DMS53 treated with DMSO at 0.1 percent for 48 hours (cell line): Measurements from ENCODE around the gene PARVB.
"Not testable (repeated sequence)": the region's sequence is repeated elsewhere in the genome, so short reads cannot be mapped to it uniquely, and the experiment has no call there.

Experiments used
- DNase-seq: peaks from one replicate; lab custom pipeline; 2025; ENCODE audit not compliant: unreplicated experiment; lab: John Stamatoyannopoulos, UW

The PARVB gene

DNA sequence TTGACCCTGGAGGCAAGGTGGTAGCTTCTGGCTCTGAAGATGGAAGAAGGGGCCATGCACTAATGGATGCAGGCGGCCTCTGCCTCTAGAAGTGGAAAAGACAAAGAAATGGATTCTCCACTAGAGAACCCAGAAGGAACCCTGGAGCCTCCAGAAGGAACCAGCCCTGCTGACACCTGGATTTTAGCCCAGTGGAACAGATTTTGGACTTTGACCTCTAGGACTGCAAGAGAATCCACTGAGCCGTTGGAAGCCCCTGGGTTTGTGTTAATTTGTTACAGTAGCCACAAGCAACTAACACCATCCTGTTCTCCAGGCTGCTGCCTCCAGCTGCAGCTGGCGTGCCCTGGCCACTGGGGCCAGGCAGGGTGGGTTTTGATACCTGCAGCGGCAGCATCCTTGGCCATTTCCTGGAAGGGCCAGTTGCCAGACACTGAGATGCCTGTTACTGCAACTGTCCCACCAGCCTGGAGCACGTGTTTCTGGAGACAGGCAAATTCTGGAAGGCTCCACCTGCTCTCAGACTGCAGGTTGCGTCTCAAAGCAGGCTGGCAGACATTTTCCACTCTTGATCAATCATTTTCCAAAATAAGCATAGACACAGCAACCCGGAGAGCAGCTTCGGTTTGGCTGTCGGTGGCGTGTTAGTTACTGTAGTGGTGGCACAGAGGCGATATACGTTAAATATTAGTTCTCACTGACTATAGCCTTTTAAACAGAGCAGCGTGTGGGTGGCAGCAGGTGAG, 79.8 kb downstream of the PARVB start:
- no peak for DNase-seq

DNA sequence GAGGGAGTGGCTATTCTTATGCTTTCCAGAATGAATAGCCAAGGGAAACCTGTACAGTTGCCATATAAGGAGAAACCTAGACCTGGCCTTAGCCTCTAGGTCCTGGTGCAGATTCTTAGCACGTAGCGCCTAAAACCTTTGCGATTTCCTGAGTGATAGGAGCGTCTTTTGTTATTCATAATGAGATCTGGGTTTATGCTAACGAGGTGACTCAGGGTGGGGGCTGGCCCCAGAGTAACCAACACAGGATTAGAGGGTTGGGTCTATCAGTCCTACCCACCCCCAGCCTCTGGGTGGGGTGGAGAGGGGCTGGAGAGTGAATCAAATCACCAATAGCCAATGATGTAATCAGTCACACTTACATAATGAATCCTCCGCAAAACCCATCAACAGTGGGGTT, 83.2 kb downstream of the PARVB start:
- no peak for DNase-seq

DNA sequence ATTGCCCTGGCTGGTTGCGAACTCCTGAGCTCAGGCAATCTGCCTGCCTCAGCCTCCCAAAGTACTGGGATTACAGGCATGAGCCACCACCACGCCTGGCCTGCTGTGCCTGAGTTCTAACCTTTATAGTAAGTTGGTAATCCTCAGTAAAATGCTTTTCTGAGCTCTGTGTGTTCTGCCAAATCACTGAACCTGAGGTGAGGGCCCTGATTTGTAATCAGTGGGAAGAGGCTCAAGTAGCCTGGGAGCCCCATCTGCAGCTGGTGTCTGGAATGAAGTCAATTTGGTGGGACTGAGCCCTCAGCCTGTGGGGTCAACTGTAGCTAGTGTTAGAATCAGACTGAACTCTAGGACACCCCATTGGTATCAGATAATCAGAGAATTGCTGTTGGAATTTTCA, 84.0 kb downstream of the PARVB start:
- no peak for DNase-seq

DNA sequence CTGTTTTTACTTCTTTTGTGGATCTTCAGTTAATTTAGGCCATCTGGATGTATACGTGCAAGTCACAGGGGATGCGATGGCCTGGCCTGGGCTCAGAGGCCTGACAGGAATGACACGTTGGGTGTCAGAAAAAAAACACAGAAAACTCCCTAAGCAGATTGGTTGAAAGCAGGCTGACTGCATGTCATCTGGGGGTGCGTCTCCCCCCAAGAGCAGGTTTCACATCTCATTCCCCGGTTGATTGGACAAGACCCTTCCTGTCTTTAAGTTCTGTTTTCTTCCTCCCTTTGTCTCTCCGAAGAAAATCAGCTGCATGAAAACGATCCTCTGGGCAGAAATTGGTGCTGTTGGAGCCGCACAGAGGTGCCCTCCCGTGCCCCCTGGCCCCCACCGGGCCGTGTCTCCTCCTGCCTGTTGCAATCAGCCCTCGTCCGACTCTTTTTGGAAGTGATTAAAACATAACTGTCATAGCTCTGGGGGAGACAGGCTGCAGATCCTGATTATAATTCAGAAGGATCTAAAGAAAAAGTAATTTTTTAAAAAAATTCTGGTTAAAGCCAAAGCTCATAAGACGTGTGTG, 84.8 kb downstream of the PARVB start:
- no peak for DNase-seq

DNA sequence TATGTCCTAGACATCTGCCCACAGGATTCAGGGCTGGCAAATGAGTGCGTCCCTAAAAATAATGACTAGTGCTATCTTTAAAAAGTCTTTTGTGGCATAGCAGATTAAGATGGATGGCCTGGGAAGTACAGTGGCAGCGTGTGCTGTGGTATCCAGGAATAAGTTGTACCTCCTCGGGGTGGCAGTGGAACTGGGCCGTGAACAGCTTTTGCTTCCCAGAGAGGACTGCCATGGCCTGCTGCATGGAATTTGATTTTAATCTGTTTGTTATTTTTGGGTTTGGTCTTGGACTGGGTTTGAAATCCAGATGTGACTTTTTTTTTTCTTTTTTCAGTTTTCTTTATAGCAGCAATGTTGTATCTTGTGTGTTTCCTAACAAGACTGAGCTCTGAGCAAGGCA, 85.3 kb downstream of the PARVB start:
- no peak for DNase-seq

DNA sequence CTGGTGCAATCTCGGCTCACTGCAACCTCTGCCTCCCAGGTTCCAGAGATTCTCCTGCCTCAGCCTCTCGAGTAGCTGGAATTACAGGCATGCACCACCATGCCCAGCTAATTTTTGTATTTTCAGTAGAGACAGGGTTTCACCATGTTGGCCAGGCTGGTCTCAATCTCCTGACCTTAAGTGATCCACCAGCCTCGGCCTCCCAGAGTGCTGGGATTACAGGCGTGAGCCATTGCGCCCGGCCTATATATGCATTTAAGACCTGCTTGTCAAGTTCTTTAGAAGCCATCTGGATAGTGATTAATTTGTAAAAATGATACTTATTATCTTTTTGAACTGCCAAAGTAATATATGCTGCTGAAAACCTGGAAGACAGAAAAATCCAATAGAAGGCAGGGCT, 86.6 kb downstream of the PARVB start:
- DNase-seq = not testable (repeated sequence)

DNA sequence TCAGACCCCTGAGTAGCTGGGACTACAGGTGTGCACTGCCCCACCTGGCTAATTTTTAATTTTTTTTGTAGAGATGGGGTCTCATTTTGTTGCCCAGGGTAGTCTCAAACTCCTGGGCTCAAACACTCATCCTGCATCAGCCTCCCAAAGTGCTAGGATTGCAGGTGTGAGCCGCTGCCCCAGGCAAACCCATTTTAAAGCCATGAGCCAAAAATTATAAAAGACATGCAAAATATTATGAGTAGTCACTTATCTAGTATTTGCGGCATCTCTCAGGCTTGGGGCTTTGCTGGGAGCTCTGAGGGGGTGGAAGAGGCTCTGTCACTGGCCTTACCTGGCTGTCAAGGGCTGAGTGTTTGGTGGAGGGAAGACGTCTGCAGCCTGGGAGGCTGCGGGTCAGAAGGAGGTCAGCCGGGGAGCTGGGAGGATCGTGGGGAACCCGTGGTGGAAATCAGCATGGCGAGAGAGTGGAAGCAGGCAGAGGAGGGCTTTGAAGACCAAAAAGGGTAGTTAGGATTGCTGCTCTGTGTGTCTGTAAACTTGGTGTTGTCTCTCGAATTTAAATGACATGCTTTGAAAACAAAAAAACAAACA, 87.6 kb downstream of the PARVB start:
- no peak for DNase-seq

DNA sequence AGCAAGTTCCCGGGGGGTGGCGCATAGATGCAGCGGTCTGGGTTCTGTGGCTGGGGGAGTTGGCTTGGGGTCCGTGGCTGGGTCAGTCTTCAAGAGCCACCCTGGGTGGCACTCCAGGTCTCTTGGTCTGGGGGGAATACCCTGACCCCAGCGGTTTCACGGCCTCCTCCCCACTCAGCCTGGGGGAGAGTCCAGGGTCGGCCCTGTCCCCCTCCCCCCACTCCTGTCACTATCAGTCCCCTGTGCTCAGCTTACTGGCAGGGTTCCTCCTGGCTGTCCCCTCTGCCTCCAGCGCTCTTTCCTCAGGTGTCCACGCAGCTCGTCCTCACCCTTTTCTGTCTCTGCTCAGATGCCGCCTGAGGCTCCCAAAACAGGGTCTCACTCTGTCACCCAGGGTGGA, 88.1 kb downstream of the PARVB start:
- DNase-seq = no peak

DNA sequence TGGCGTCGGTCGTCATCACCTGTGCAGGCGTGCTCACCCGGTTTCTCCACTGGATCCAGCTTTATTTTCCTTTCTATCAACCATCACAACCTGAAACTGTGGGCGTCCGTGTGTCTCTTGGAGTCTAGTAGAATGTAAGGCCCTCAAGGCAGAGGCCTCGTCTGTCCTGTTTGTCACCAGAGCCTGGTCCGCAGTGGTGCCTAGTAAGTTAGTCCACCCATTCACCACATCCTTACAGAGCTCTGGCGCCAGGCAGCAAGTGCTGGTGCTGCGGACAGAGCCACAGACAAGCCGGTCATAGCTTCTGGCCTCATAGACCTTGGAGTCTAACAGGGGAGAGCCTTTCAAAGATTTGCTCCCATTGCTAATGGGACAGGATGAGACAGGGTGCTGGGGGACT, 92.2 kb downstream of the PARVB start:
- DNase-seq = no peak

DNA sequence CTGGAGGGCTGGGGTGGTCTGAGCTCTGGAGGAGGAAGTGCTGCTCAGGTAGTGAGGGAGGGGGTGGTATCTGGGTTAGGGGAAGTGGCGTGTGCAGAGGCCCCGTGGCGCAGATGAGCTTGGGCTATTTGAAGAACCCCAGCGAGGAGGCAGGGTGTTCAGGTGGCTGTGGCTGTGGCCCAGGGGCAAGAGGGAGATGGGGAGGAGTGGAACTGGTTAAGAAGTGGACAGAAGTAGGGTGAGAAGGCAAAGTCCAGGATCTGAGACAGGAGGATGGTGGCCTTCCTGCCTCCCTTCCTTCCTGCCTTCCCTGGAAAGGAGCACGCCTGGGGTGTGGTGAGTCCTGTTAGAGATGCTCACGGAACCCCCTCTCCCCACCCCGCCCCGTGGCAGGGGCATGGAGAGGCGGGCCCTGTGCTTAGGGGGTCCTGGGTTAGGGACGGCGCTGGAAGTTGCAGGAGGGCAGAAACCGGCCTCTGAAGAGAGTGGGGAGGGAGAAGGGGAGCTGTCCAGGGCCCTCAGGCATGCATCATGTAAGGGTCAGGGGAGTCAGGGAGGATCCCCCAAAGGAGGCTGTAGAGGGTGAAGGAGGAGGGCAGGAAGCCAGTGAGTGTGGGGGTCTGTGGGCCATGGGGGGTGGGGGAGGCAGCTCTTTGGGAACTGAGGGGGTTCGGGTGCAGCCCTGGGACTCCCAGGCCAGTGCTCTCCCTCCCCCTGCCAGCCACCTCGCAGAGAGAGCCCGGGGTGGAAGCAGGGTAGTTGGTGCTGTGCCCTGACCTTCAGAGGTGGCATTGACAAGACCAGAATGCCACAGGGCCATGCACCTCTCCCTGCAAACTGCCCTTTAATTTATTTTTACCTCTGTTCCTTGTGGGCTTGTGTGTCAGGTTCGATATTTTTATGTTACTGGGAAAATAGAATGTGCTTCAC, 92.9 kb downstream of the PARVB start:
- no peak for DNase-seq

DNA sequence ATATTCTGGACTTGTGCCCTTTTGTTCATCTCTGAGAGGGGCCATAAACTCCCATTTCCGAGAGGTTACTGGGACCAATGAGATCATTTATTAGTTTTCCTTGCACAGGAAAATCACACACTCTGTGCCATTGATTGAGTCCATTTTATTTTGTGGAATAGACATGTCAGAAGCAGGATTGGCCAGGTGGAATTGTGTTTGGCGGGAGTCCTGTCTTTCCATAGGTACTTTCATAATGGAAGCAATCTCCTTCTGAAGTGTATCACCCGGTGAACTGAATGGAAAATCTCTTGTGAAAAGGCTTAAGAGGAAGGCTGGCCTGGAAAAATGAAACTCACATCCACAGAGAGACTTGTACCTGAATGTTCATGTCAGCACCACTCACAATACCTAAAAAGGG, 93.6 kb downstream of the PARVB start:
- no peak for DNase-seq

DNA sequence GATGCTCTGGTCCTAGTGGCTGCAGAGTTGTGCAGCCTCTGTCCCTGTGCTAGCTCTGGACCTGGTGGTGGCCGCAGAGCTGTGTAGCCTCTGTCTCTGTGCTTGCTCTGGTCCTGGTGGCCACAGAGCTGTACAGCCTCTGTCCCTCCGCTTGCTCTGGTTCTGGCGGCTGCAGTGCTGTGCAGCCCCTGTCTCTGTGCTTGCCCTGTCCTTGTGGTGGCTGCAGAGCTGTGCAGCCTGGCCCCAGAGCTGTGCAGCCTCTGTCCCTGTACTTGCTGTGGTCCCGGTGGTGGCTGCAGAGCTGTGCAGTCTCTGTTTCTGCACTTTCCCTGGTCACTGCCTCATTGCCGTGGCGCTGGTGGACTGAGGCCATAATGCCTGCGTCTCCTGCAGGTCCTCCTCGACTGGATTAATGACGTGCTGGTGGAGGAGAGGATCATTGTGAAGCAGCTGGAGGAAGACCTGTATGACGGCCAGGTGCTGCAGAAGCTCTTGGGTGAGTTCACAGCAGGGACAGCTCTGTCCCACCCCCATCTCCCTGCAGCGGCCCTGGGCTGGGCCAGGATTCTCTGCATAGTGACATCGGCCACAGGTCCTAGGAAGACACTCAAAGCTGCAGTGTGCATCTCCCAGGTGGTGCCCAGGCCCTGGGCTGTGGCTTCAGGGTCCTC, 94.7 kb downstream of the PARVB start:
- DNase-seq = no peak

DNA sequence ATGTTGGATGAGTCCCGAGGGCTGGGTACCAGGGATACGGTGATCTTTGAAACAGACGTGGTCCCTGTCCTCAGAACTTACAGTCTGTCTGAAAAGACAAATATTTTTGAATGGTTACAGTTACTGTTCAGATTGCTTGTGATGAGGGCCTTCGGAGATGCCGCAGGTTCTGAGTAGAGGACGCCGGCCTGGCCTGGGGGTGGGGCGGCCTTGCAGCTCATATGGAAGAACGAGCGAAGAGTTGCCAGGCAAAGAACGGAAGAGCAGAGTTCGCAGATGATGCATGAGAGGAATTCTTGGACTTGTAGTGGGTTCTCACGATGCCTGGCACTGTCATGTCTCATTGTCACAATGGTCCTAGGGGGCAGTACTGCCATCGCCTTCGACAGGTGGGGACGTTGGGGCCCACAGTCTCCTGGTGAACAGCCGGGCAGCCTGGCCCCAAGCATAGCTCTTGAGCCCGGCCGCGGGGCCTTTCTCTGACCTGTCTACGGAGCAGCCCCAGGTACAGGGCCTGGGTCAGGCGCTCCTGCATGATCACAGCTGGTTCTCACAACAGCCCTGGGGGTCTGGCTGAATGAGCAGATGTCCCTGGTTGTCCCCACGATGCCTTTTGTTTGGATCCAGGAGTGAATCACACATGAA, 95.7 kb downstream of the PARVB start:
- DNase-seq = no peak

DNA sequence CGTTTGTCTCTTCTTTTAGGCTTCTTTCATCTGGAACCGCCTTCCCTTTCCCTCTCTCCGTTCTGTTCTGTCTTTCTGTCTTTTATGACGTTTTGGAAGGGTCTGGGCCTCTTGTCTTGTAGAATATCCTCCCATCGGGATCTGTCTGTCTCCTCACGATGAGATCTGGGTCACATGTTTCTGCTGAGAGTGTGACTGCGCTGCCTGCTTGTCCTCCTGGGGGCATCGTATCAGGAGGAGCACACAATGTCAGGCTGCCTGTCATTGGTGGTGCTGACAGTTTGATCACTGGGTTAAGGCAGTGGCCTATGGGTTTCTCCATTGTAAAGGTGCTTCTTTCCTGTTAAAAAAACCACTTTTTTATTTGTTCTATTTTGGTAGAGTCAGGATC, 96.2 kb downstream of the PARVB start:
- DNase-seq = no peak

DNA sequence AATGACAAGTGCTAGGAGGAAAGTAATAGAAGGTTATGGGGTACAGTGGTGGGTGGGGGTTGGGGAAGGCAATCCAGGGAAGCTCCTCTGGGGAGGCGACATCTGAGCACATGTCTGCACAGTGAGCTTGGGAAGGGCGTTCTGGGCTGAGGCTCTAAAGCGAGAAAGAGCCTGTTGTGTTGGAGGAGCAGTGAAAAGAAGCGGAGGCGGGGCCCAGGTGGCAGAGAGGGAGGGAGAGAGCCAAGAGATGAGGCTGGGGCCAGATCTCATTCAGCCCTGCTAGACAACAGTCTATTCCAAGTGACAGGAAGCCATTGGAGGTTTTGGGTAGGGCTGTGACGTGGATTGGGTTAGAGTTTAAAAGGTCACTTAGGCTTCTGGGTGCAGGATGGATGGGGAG, 101.3 kb downstream of the PARVB start:
- DNase-seq = no peak

DNA sequence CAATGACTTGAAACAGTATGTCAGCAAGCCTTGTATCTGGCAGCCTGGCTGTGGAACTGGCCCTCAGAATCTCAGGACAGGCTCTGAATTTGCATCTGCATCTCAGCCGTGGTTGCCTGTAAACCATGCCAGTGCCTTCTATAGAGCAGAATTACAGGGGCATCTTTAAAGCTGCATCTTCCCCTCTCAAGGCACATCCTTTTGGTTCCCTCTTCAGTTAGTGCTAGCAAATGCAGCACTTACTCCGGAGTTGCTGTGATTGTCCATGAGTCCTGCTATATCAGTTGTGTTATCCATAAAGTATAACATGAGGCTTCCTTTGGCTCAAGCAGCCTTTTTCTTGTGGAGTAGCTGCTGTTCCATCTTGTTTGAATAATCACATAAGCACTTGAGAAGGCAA, 102.7 kb downstream of the PARVB start:
- DNase-seq = no peak

DNA sequence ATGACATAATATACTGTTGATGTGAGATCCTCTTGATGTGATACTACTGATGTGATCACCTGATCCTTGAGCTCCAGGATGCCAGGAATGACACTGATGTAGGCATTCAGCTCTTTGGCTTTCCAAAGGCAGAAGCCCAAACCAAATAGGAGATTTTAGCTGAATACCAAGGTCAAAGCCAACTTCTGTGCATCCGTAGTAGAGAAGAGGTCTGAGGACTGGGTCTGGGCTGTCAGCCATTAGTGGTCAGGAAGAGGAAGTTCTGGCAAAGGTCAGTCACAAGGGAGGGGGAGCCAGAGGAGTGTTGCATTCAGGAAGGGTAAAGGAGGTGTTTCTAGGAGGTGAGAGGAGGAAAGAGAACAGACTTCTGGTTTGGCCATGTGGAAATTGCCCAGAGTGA, 103.3 kb downstream of the PARVB start:
- DNase-seq = no peak

DNA sequence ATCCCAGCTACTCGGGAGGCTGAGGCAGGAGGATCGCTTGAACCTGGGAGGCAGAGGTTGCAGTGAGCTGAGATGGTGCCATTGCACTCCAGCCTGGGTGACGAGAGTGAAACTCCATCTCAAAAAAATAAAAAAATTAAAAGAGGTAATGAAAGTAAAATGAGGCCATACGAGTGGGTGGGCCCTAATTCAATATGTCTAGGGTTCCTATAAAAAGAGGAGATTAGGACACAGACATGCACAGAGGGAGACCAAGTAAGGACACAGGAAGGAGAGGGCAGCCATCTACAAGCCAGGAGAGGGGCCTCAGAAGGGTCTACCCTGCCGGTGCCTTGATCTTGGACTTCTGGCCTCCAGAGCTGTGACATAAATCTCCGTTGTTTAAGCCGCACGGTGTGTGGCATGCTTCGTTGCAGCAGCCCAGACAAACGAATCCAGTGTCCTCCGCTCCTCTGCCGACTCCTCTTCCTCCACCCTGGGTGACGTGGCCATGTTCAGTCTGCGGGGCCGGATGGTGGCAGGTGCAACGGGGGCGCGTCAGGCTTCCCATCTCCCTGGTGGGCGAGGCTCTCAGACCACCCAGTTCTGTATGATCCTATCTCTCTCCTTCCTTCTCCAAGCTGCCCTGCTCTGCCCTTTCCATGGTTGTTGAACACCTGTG, 105.0 kb downstream of the PARVB start:
- DNase-seq = no peak

DNA sequence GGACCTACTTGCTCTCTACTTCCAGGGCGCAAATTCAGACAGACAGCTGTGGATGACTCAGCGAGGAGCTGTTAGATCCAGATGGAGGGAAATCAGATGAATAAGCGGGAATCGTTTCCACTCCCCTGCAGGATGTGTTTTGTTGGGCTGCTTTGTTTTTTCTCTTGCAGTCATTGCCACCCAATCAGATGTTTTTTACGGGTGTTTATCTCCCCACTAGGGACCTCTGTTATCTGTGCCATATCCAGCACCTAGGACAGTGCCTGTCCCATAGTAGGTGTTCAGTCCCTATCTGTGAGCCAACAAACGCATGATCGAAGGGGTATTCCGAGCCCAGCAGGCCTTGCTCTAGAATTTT, 105.5 kb downstream of the PARVB start:
- DNase-seq = peak; percentile 50

DNA sequence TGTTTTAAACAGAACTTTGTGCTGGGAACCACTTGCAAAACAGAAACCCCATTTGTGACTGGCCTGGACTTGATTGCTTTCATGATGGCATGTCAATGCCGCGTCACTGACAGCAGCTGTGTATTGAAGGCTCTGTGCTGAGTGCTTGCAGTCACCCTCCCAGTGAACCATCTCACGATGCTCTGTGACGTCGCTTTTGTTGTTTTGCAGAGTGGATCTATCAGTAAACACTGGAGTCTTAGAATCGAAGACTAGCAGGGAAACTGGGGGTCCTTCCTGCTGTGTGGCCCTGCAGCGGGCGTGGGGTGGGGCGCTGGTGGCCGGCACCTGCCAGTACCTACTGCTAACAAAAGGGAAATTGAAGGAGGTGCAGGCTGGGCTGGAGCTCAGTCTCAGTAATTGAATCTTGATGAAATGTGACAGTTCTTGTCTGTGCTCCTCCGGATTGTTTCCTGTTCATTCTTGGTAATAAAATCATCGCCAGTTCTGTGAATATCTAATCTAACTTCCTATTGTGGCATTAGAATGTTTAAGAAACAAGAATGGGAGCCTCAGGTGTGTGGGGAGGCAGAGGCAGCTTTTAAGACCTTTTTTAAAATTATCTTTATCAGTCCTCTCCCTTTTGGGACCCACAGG, 106.1 kb downstream of the PARVB start:
- peak; percentile 39 for DNase-seq
